A549 (cell line): ENCODE measurements around the gene HS3ST4. TPM values are rescaled to one million over a fixed set of nuclear protein-coding genes. Genes with fewer than 3 reads are reported as not detected.

Source experiments
- ATAC-seq, 2 experiments: fragments of 200-7000 bp in 1 of 2; fragments of >200 bp in 1 of 2; cut with Nextera tagmentation in 1 of 2; cut with Tn5 transposase in 1 of 2; 3 replicates each; pipeline versions ENCODE4 v1.8.0 to v1.9.1; 2018 to 2020; ENCODE audit warnings: mild to moderate bottlenecking in 1 of 2, moderate library complexity in 1 of 2
- CTCF ChIA-PET: fragments of 300-600 bp; sonication (Branson Sonifier 250); formaldehyde crosslinking; extraction: SDS; loops from one replicate; lab custom pipeline; 2021; ENCODE audit warnings: antibody characterized with exemption, inconsistent platforms; lab: Yijun Ruan, JAX
- POLR2A ChIA-PET: fragments of 350-600 bp; formaldehyde crosslinking; extraction: SDS; loops from one replicate; lab custom pipeline; 2021; ENCODE audit warnings: antibody characterized with exemption, inconsistent platforms; lab: Yijun Ruan, JAX
- DNase-seq, 2 experiments: peaks; one replicate each; pipeline versions ENCODE4 v3.0.0 to v3.0.0-alpha.2; 2011 to 2016; ENCODE audit warnings: low read depth in 1 of 2, low spot score in 1 of 2
- FAIRE-seq: peaks from 2 replicates; lab custom pipeline; 2011; peaks lifted over from hg19 to GRCh38; lab: Jason Lieb, UNC
- H3K27ac ChIP-seq, 2 experiments: fragments of >200 bp; sonication (Bioruptor Twin); formaldehyde crosslinking; 3 replicates each; pipeline ENCODE4 v1.5.1; 2016 to 2017
- H3K4me1 ChIP-seq: fragments of >200 bp; sonication (Bioruptor Twin); formaldehyde crosslinking; 3 replicates; pipeline ENCODE4 v1.6.1; 2016
- H3K4me2 ChIP-seq: fragments of >200 bp; sonication (Bioruptor Twin); formaldehyde crosslinking; 3 replicates; pipeline ENCODE4 v1.6.1; 2016
- H3K4me3 ChIP-seq: fragments of >200 bp; sonication (Bioruptor Twin); formaldehyde crosslinking; 3 replicates; pipeline ENCODE4 v1.5.1; 2016
- H3K9me3 ChIP-seq: fragments of >200 bp; sonication (Bioruptor Twin); formaldehyde crosslinking; 3 replicates; pipeline ENCODE4 v1.6.1; 2016
- ATOH8 ChIP-seq: fragments of 250-450 bp; sonication (Bioruptor Pico); IDR thresholded peaks from 2 replicates; pipeline ENCODE4 v1.5.0; 2020; ENCODE audit warnings: low read depth, mild to moderate bottlenecking, moderate library complexity
- BHLHE40 ChIP-seq: IDR thresholded peaks from 2 replicates; pipeline ENCODE4 v1.6.1; 2012; ENCODE audit warnings: low read depth, low read length, inconsistent platforms
- CBX8 ChIP-seq: fragments of 200-600 bp; sonication (generic); IDR thresholded peaks from 2 replicates; pipeline ENCODE4 v1.6.1; 2016
- CEBPB ChIP-seq, 2 experiments: fragments of >200 bp in 1 of 2; sonication (Bioruptor Twin) in 1 of 2; formaldehyde crosslinking in 1 of 2; IDR thresholded peaks; 2 replicates each; pipeline ENCODE4 v1.6.1; 2012 to 2016
- CHD2 ChIP-seq: fragments of 150-350 bp; IDR thresholded peaks from 2 replicates; pipeline ENCODE4 v1.6.1; 2014; ENCODE audit warnings: low read length; ENCODE audit not compliant: partially characterized antibody
- CHD4 ChIP-seq: fragments of 200-600 bp; sonication (generic); IDR thresholded peaks from 2 replicates; pipeline ENCODE4 v1.6.1; 2016; ENCODE audit warnings: antibody characterized with exemption, mild to moderate bottlenecking, borderline replicate concordance
- CTCF ChIP-seq: fragments of >200 bp; sonication (Bioruptor Twin); formaldehyde crosslinking; IDR thresholded peaks from 3 replicates; pipeline ENCODE4 v1.5.1; 2016
- EP300 ChIP-seq, 2 experiments: fragments of >200 bp; sonication (Bioruptor Twin); formaldehyde crosslinking; IDR thresholded peaks; 2 replicates in 1 of 2; 3 replicates in 1 of 2; pipeline ENCODE4 v1.6.1; 2016 to 2017
- FOSB ChIP-seq: fragments of 250-450 bp; sonication (Bioruptor Pico); IDR thresholded peaks from 2 replicates; pipeline ENCODE4 v1.5.0; 2020; ENCODE audit warnings: mild to moderate bottlenecking, moderate library complexity
- FOSL2 ChIP-seq, 2 experiments: fragments of 450-650 bp in 1 of 2; fragments of >200 bp in 1 of 2; sonication (Bioruptor Twin) in 1 of 2; formaldehyde crosslinking; IDR thresholded peaks; 2 replicates each; pipeline versions ENCODE4 v1.5.0 to v1.6.1; 2016 to 2020; ENCODE audit warnings: mild to moderate bottlenecking in 1 of 2, moderate library complexity in 1 of 2
- HDAC2 ChIP-seq: fragments of 200-600 bp; sonication (generic); IDR thresholded peaks from 2 replicates; pipeline ENCODE4 v1.6.1; 2016
- HMGXB4 ChIP-seq: fragments of 250-450 bp; sonication (Bioruptor Pico); IDR thresholded peaks from 2 replicates; pipeline ENCODE4 v1.5.0; 2021; ENCODE audit warnings: mild to moderate bottlenecking, moderate library complexity, borderline replicate concordance
- HOXA7 ChIP-seq: fragments of 250-450 bp; sonication (Bioruptor Pico); IDR thresholded peaks from 2 replicates; pipeline ENCODE4 v1.5.0; 2020; ENCODE audit warnings: mild to moderate bottlenecking, moderate library complexity
- KDM1A ChIP-seq: fragments of 200-600 bp; sonication (generic); IDR thresholded peaks from 2 replicates; pipeline ENCODE4 v1.6.1; 2016; ENCODE audit warnings: low read depth, mild to moderate bottlenecking
- MAFK ChIP-seq: fragments of 450-650 bp; IDR thresholded peaks from 2 replicates; pipeline ENCODE4 v1.6.1; 2014; ENCODE audit not compliant: partially characterized antibody
- MAX ChIP-seq: IDR thresholded peaks from 2 replicates; pipeline ENCODE4 v1.6.1; 2012
- MAZ ChIP-seq: fragments of 150-350 bp; IDR thresholded peaks from 2 replicates; pipeline ENCODE4 v1.6.1; 2014; ENCODE audit warnings: antibody characterized with exemption, low read depth, low read length, borderline replicate concordance
- NR3C1 ChIP-seq: fragments of >200 bp; sonication (Bioruptor Twin); formaldehyde crosslinking; IDR thresholded peaks from 3 replicates; pipeline ENCODE4 v1.6.1; 2017
- PBX3 ChIP-seq: IDR thresholded peaks from 2 replicates; pipeline ENCODE4 v1.6.1; 2012
- PHF8 ChIP-seq: fragments of 200-600 bp; sonication (generic); IDR thresholded peaks from 2 replicates; pipeline ENCODE4 v1.6.1; 2016; ENCODE audit warnings: low read depth, mild to moderate bottlenecking, antibody characterized with exemption, moderate library complexity, borderline replicate concordance
- POLR2AphosphoS2 ChIP-seq: conservative IDR thresholded peaks from 2 replicates; pipeline ENCODE4 v1.6.1; 2012; ENCODE audit warnings: low read length, improper control_type of control experiment, inconsistent platforms
- REST ChIP-seq: fragments of 200-600 bp; sonication (generic); IDR thresholded peaks from 2 replicates; pipeline ENCODE4 v1.6.1; 2016; ENCODE audit warnings: antibody characterized with exemption, mild to moderate bottlenecking, moderate library complexity
- RFX5 ChIP-seq: fragments of 450-650 bp; IDR thresholded peaks from 2 replicates; pipeline ENCODE4 v1.7.1; 2014; ENCODE audit warnings: antibody characterized with exemption, mild to moderate bottlenecking, moderate library complexity
- RNF2 ChIP-seq: fragments of 200-600 bp; sonication (generic); IDR thresholded peaks from 2 replicates; pipeline ENCODE4 v1.6.1; 2016; ENCODE audit warnings: low read depth, mild to moderate bottlenecking, antibody characterized with exemption, moderate library complexity, borderline replicate concordance
- TFCP2L1 ChIP-seq: fragments of 250-450 bp; sonication (Bioruptor Pico); IDR thresholded peaks from 2 replicates; pipeline ENCODE4 v1.5.0; 2021; ENCODE audit warnings: mild to moderate bottlenecking
- ZFP36 ChIP-seq: fragments of 450-650 bp; IDR thresholded peaks from 2 replicates; pipeline ENCODE4 v1.6.1; 2014; ENCODE audit warnings: borderline replicate concordance; ENCODE audit not compliant: partially characterized antibody
- ZNF302 ChIP-seq: fragments of 250-450 bp; sonication (Bioruptor Pico); IDR thresholded peaks from 2 replicates; pipeline ENCODE4 v1.9.0; 2021; ENCODE audit warnings: inconsistent platforms, mild to moderate bottlenecking, moderate library complexity
- WGBS: methylation state at CpG from one replicate; pipeline ENCODE4 v1.1.6; 2017; ENCODE audit errors: missing lambda C conversion rate; 5-methylcytosine and 5-hydroxymethylcytosine counted together
- polyA plus RNA-seq, 4 experiments: library from polyadenylated mRNA; depleted of rRNA in 3 of 4; stranded (reverse); fragments of >200 nt; fragmentation: RNase III in 1 of 4; extraction: RNeasy Plus Mini Kit Qiagen cat#74134 plus additional on column Dnase treatment in 1 of 4; gene quantifications; 2 replicates in 3 of 4; 3 replicates in 1 of 4; pipeline ENCODE4 v1.2.3, GENCODE V29; 2011 to 2017

The HS3ST4 gene
- polyA plus RNA-seq, 2 of the 4 experiments (the other 2 are of a cell fraction): not detected

- no peak for TF ChIP-seq MAFK
- no peak for TF ChIP-seq FOSB (CRISPR knock-in tag)
- no peak for TF ChIP-seq CBX8
Observed at GRCh38 chr16:26050472-26050871, 358.7 kb downstream of the HS3ST4 start (continued).

- ATAC-seq (no peak), DNase-seq (no peak), FAIRE-seq (no peak)
- ChIA-PET CTCF (no interaction called here), POLR2A (no interaction called here)
- Histone ChIP-seq H3K27ac (no peak overlapping the region), H3K4me2 (no peak overlapping the region), H3K9me3 (no peaks in the 10 kb centered on the region), H3K4me1 (no peaks in the 10 kb centered on the region), H3K4me3 (no peak overlapping the region)
- no peak for TF ChIP-seq PHF8
- TF ChIP-seq MAX: no peak
- no peak for TF ChIP-seq CHD2
- TF ChIP-seq MAFK: no peak
- no peak for TF ChIP-seq MAZ
- no peak for TF ChIP-seq FOSL2 (IDR thresholded peaks at IDR 0.05)
- no peak for TF ChIP-seq FOSL2 (CRISPR knock-in tag; IDR thresholded peaks at IDR 0.05)
- no peak for TF ChIP-seq HDAC2
- no peak for TF ChIP-seq REST
- WGBS: 0% methylated on average over 2 of the region's 2 CpGs
Observed at GRCh38 chr16:26051063-26051462, 359.3 kb downstream of the HS3ST4 start.

- POLR2A ChIA-PET: no interaction called here
- TF ChIP-seq TFCP2L1 (CRISPR knock-in tag) (no peak), EP300 (IDR thresholded peaks at IDR 0.05) (no peak), CHD4 (no peak), FOSL2 (IDR thresholded peaks at IDR 0.05) (no peak), FOSL2 (CRISPR knock-in tag; IDR thresholded peaks at IDR 0.05) (no peak), ATOH8 (no peak), BHLHE40 (no peak), ZFP36 (no peak), HMGXB4 (no peak), HOXA7 (CRISPR knock-in tag) (no peak), RNF2 (no peak), NR3C1 (no peak), PHF8 (no peak), KDM1A (no peak), ZNF302 (CRISPR knock-in tag) (no peak), PBX3 (no peak), RFX5 (no peak), CEBPB (IDR thresholded peaks at IDR 0.05) (no peak), POLR2AphosphoS2 (no peak), CTCF (no peak)
Observed at GRCh38 chr16:26053889-26054288, 362.1 kb downstream of the HS3ST4 start.

More at GRCh38 chr16:26053889-26054288, 362.1 kb downstream of the HS3ST4 start:
- no peak overlapping the region for H3K4me2 ChIP-seq
- no peak overlapping the region for H3K4me3 ChIP-seq
- no peaks in the 10 kb centered on the region for H3K9me3 ChIP-seq
- FAIRE-seq: no peak
- no peaks in the 10 kb centered on the region for H3K4me1 ChIP-seq
- no peak for DNase-seq
- WGBS: 18% methylated on average over 3 of the region's 3 CpGs
- H3K27ac ChIP-seq: no peak overlapping the region
- ATAC-seq: no peak
- CTCF ChIA-PET: no interaction called here
